Keratinocyte (primary cell): ENCODE results near the gene PRKAR2B. TPM values are rescaled to one million over a fixed set of nuclear protein-coding genes. Genes with fewer than 3 reads are reported as not detected.

Experiments
- DNase-seq: peaks from one replicate; pipeline ENCODE4 v3.0.0-alpha.2; 2011; ENCODE audit warnings: low read depth, missing footprints, low spot score
- FAIRE-seq: peaks from 2 replicates; lab custom pipeline; 2011; peaks lifted over from hg19 to GRCh38; lab: Jason Lieb, UNC
- H2AFZ ChIP-seq: 2 replicates; pipeline ENCODE4 v1.6.0; 2012; ENCODE audit warnings: low read length, control low read depth, inconsistent platforms; ENCODE audit not compliant: control insufficient read depth
- H3K27ac ChIP-seq: 2 replicates; pipeline ENCODE4 v1.5.1; 2011; ENCODE audit warnings: low read length; ENCODE audit not compliant: control insufficient read depth, insufficient read depth
- H3K27me3 ChIP-seq: 3 replicates; pipeline ENCODE4 v1.6.0; 2011; ENCODE audit warnings: low read length; ENCODE audit not compliant: control insufficient read depth, insufficient read depth; ENCODE audit errors: extremely low read depth
- H3K36me3 ChIP-seq, 2 experiments: 2 replicates in 1 of 2; 3 replicates in 1 of 2; pipeline ENCODE4 v1.5.1; 2011; ENCODE audit warnings: low read length in 2 of 2, mild to moderate bottlenecking in 1 of 2; ENCODE audit not compliant: control insufficient read depth in 2 of 2, insufficient read depth in 2 of 2; ENCODE audit errors: extremely low read depth in 1 of 2
- H3K4me1 ChIP-seq: 3 replicates; pipeline ENCODE4 v1.5.1; 2011; ENCODE audit warnings: low read length; ENCODE audit not compliant: control insufficient read depth, insufficient read depth; ENCODE audit errors: extremely low read depth
- H3K4me2 ChIP-seq: 3 replicates; pipeline ENCODE4 v1.6.0; 2011; ENCODE audit warnings: low read depth, low read length; ENCODE audit not compliant: control insufficient read depth, insufficient read depth; ENCODE audit errors: extremely low read depth
- H3K4me3 ChIP-seq, 3 experiments: fragments of 200-600 bp in 1 of 3; sonication (generic) in 1 of 3; 2 replicates in 2 of 3; 3 replicates in 1 of 3; pipeline ENCODE4 v1.5.1; 2011 to 2016; ENCODE audit warnings: low read length in 3 of 3, mild to moderate bottlenecking in 3 of 3, control low read depth in 2 of 3, inconsistent platforms in 1 of 3, low read depth in 1 of 3, mixed read lengths in 1 of 3, mixed run types in 1 of 3, moderate library complexity in 1 of 3; ENCODE audit not compliant: control insufficient read depth in 2 of 3, insufficient read depth in 2 of 3; ENCODE audit errors: extremely low read depth in 1 of 3
- H3K79me2 ChIP-seq: 2 replicates; pipeline ENCODE4 v1.6.0; 2012; ENCODE audit warnings: low read length; ENCODE audit not compliant: control insufficient read depth, insufficient read depth
- H3K9ac ChIP-seq: 3 replicates; pipeline ENCODE4 v1.6.0; 2011; ENCODE audit warnings: low read length; ENCODE audit not compliant: control insufficient read depth, insufficient read depth; ENCODE audit errors: extremely low read depth
- H3K9me1 ChIP-seq: 3 replicates; pipeline ENCODE4 v1.6.0; 2011; ENCODE audit warnings: low read length; ENCODE audit not compliant: control insufficient read depth, insufficient read depth; ENCODE audit errors: extremely low read depth
- H3K9me3 ChIP-seq: 2 replicates; pipeline ENCODE4 v1.5.1; 2012; ENCODE audit warnings: low read depth, low read length; ENCODE audit not compliant: control insufficient read depth
- H4K20me1 ChIP-seq: 3 replicates; pipeline ENCODE4 v1.6.0; 2011; ENCODE audit warnings: low read length; ENCODE audit not compliant: control insufficient read depth, insufficient read depth; ENCODE audit errors: extremely low read depth
- EZH2 ChIP-seq: IDR thresholded peaks from one replicate; pipeline ENCODE4 v1.6.1; 2012; ENCODE audit warnings: inconsistent platforms, mild to moderate bottlenecking, low read length, moderate library complexity
- dilution Hi-C: fragments of 300-500 bp; cut with MboI; formaldehyde crosslinking; loops from one replicate; pipeline ENCODE4 v1.7.0; 2020; ENCODE audit warnings: low sequenced_read_pairs; ENCODE audit not compliant: extremely low pct_ligation_motif_present
- polyA plus RNA-seq, 5 experiments: library from polyadenylated mRNA; depleted of rRNA in 3 of 5; stranded (reverse) in 3 of 5; stranded (forward) in 1 of 5; unstranded in 1 of 5; fragments of >200 nt; gene quantifications; 1 replicate in 1 of 5; 2 replicates in 3 of 5; 3 replicates in 1 of 5; pipeline versions ENCODE4 v1.2.1 to v1.2.3, GENCODE V29; 2011 to 2012; ENCODE audit warnings: missing spikeins in 2 of 5, low read depth in 1 of 5, low replicate concordance in 1 of 5
- TF ChIP-seq, protein P1 (sequence below), 3 experiments: IDR thresholded peaks in 1 of 3; conservative IDR thresholded peaks in 1 of 3; optimal IDR thresholded peaks in 1 of 3; 2 replicates in 2 of 3; 3 replicates in 1 of 3; pipeline versions ENCODE3 to v1.5.1; 2011; ENCODE audit warnings: low read length in 3 of 3, mild to moderate bottlenecking in 3 of 3, moderate library complexity in 2 of 3, control low read depth in 1 of 3, inconsistent platforms in 1 of 3; ENCODE audit not compliant: insufficient read depth in 2 of 3; ENCODE audit errors: extremely low read depth in 1 of 3

PRKAR2B gene
- polyA plus RNA-seq, 1 donor (not counting 4 experiments of a cell fraction or from before 2014, with no cell fraction given), result 0.01 TPM

DNA sequence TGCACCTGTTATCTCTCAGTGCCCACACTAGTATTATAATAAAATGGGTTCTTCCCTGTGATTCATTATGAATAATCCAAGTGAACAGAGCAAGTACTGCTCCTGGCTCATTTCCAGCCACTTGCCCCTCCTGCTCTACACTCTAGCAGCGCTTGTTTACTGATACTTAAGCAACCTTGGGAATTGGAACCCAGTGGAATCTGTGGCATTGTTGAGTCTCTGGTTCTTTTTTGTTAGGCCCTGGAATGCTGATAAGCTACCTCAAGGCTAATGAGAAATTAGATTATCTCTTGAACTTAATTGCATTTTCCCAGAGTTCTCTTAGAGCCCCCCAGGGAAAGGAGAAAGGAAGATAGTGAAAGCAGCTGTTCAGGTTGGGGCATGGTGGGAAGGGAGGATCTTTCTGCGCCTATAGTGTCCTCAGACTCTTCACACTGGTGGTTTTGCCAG is 34.0 kb downstream of the PRKAR2B start:
- no peak for FAIRE-seq
- dilution Hi-C loops, result no loop called here
- no peaks in the 10 kb centered on the region for H3K27me3 ChIP-seq

GRCh38 chr7:107079212-107079940 is 34.9 kb downstream of the PRKAR2B start:
- TF ChIP-seq EZH2, result no peak
- TF ChIP-seq, protein P1, sequence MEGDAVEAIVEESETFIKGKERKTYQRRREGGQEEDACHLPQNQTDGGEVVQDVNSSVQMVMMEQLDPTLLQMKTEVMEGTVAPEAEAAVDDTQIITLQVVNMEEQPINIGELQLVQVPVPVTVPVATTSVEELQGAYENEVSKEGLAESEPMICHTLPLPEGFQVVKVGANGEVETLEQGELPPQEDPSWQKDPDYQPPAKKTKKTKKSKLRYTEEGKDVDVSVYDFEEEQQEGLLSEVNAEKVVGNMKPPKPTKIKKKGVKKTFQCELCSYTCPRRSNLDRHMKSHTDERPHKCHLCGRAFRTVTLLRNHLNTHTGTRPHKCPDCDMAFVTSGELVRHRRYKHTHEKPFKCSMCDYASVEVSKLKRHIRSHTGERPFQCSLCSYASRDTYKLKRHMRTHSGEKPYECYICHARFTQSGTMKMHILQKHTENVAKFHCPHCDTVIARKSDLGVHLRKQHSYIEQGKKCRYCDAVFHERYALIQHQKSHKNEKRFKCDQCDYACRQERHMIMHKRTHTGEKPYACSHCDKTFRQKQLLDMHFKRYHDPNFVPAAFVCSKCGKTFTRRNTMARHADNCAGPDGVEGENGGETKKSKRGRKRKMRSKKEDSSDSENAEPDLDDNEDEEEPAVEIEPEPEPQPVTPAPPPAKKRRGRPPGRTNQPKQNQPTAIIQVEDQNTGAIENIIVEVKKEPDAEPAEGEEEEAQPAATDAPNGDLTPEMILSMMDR (optimal IDR thresholded peaks at IDR 0.05 in 1 of 3, IDR thresholded peaks at IDR 0.05 in 1 of 3, conservative IDR thresholded peaks at IDR 0.05 in 1 of 3; ENCODE audit: extremely low read depth in 1 of 3, insufficient read depth in 2 of 3, low read length in 3 of 3), result no peak
- Histone ChIP-seq H3K27me3 (no peaks in the 10 kb centered on the region), H3K9me1 (no peaks in the 10 kb centered on the region), H3K4me2 (no peak overlapping the region), H3K36me3 (no peaks in the 10 kb centered on the region), H3K4me1 (no peaks in the 10 kb centered on the region), H3K4me3 (no peak overlapping the region), H3K79me2 (no peaks in the 10 kb centered on the region), H2AFZ (no peak overlapping the region), H4K20me1 (no peaks in the 10 kb centered on the region), H3K27ac (no peak overlapping the region), H3K9me3 (no peaks in the 10 kb centered on the region), H3K9ac (no peak overlapping the region)
- FAIRE-seq, result no peak
- dilution Hi-C loops, result no loop called here
- no peak for DNase-seq

More for the DNA sequence above, 34.0 kb downstream of the PRKAR2B start:
- H3K79me2 ChIP-seq, result no peaks in the 10 kb centered on the region
- TF ChIP-seq, protein P1 (optimal IDR thresholded peaks at IDR 0.05 in 1 of 3, IDR thresholded peaks at IDR 0.05 in 1 of 3, conservative IDR thresholded peaks at IDR 0.05 in 1 of 3; ENCODE audit: extremely low read depth in 1 of 3, insufficient read depth in 2 of 3, low read length in 3 of 3), result no peak
- no peak for TF ChIP-seq EZH2
- no peaks in the 10 kb centered on the region for H3K9me3 ChIP-seq
- H4K20me1 ChIP-seq, result no peaks in the 10 kb centered on the region
- H3K9ac ChIP-seq, result no peak overlapping the region
- no peaks in the 10 kb centered on the region for H3K9me1 ChIP-seq
- no peaks in the 10 kb centered on the region for H3K36me3 ChIP-seq
- H3K4me1 ChIP-seq, result no peaks in the 10 kb centered on the region
- no peak overlapping the region for H2AFZ ChIP-seq
- no peak for DNase-seq
- H3K27ac ChIP-seq, result no peak overlapping the region
- H3K4me3 ChIP-seq, result no peak overlapping the region
- H3K4me2 ChIP-seq, result no peak overlapping the region
